A549 (cell line): Measurements from ENCODE around the gene TRAM2. TPM values are rescaled to one million over a fixed set of nuclear protein-coding genes. Genes with fewer than 3 reads are reported as not detected.

Source experiments
- ATAC-seq, 2 experiments: fragments of 200-7000 bp in 1 of 2; fragments of >200 bp in 1 of 2; cut with Nextera tagmentation in 1 of 2; cut with Tn5 transposase in 1 of 2; 3 replicates each; pipeline versions ENCODE4 v1.8.0 to v1.9.1; 2018 to 2020; ENCODE audit warnings: mild to moderate bottlenecking in 1 of 2, moderate library complexity in 1 of 2
- CTCF ChIA-PET: fragments of 300-600 bp; sonication (Branson Sonifier 250); formaldehyde crosslinking; extraction: SDS; loops from one replicate; lab custom pipeline; 2021; ENCODE audit warnings: antibody characterized with exemption, inconsistent platforms; lab: Yijun Ruan, JAX
- POLR2A ChIA-PET: fragments of 350-600 bp; formaldehyde crosslinking; extraction: SDS; loops from one replicate; lab custom pipeline; 2021; ENCODE audit warnings: antibody characterized with exemption, inconsistent platforms; lab: Yijun Ruan, JAX
- DNase-seq, 2 experiments: peaks; one replicate each; pipeline versions ENCODE4 v3.0.0 to v3.0.0-alpha.2; 2011 to 2016; ENCODE audit warnings: low read depth in 1 of 2, low spot score in 1 of 2
- FAIRE-seq: peaks from 2 replicates; lab custom pipeline; 2011; peaks lifted over from hg19 to GRCh38; lab: Jason Lieb, UNC
- H3K27ac ChIP-seq, 2 experiments: fragments of >200 bp; sonication (Bioruptor Twin); formaldehyde crosslinking; 3 replicates each; pipeline ENCODE4 v1.5.1; 2016 to 2017
- H3K4me1 ChIP-seq: fragments of >200 bp; sonication (Bioruptor Twin); formaldehyde crosslinking; 3 replicates; pipeline ENCODE4 v1.6.1; 2016
- H3K4me2 ChIP-seq: fragments of >200 bp; sonication (Bioruptor Twin); formaldehyde crosslinking; 3 replicates; pipeline ENCODE4 v1.6.1; 2016
- H3K4me3 ChIP-seq: fragments of >200 bp; sonication (Bioruptor Twin); formaldehyde crosslinking; 3 replicates; pipeline ENCODE4 v1.5.1; 2016
- H3K9me3 ChIP-seq: fragments of >200 bp; sonication (Bioruptor Twin); formaldehyde crosslinking; 3 replicates; pipeline ENCODE4 v1.6.1; 2016
- CEBPB ChIP-seq, 2 experiments: fragments of >200 bp in 1 of 2; sonication (Bioruptor Twin) in 1 of 2; formaldehyde crosslinking in 1 of 2; IDR thresholded peaks; 2 replicates each; pipeline ENCODE4 v1.6.1; 2012 to 2016
- CHD4 ChIP-seq: fragments of 200-600 bp; sonication (generic); IDR thresholded peaks from 2 replicates; pipeline ENCODE4 v1.6.1; 2016; ENCODE audit warnings: antibody characterized with exemption, mild to moderate bottlenecking, borderline replicate concordance
- ESRRA ChIP-seq: fragments of 150-350 bp; IDR thresholded peaks from 2 replicates; pipeline ENCODE4 v1.6.1; 2014; ENCODE audit warnings: mild to moderate bottlenecking, low read length, borderline replicate concordance
- FOSB ChIP-seq: fragments of 250-450 bp; sonication (Bioruptor Pico); IDR thresholded peaks from 2 replicates; pipeline ENCODE4 v1.5.0; 2020; ENCODE audit warnings: mild to moderate bottlenecking, moderate library complexity
- FOSL2 ChIP-seq, 2 experiments: fragments of 450-650 bp in 1 of 2; fragments of >200 bp in 1 of 2; sonication (Bioruptor Twin) in 1 of 2; formaldehyde crosslinking; IDR thresholded peaks; 2 replicates each; pipeline versions ENCODE4 v1.5.0 to v1.6.1; 2016 to 2020; ENCODE audit warnings: mild to moderate bottlenecking in 1 of 2, moderate library complexity in 1 of 2
- FOXS1 ChIP-seq: fragments of 250-450 bp; sonication (Bioruptor Pico); IDR thresholded peaks from 2 replicates; pipeline ENCODE4 v1.5.0; 2020; ENCODE audit warnings: mild to moderate bottlenecking, moderate library complexity
- HOXA7 ChIP-seq: fragments of 250-450 bp; sonication (Bioruptor Pico); IDR thresholded peaks from 2 replicates; pipeline ENCODE4 v1.5.0; 2020; ENCODE audit warnings: mild to moderate bottlenecking, moderate library complexity
- HOXB13 ChIP-seq: fragments of 250-450 bp; sonication (Bioruptor Pico); IDR thresholded peaks from 2 replicates; pipeline ENCODE4 v1.5.0; 2020; ENCODE audit warnings: low read depth, mild to moderate bottlenecking, moderate library complexity
- JUN ChIP-seq, 2 experiments: fragments of >200 bp; sonication (Bioruptor Twin); formaldehyde crosslinking; IDR thresholded peaks; 2 replicates in 1 of 2; 3 replicates in 1 of 2; pipeline ENCODE4 v1.6.1; 2016 to 2017
- JUNB ChIP-seq: fragments of >200 bp; sonication (Bioruptor Twin); formaldehyde crosslinking; IDR thresholded peaks from 2 replicates; pipeline ENCODE4 v1.6.1; 2016
- KDM1A ChIP-seq: fragments of 200-600 bp; sonication (generic); IDR thresholded peaks from 2 replicates; pipeline ENCODE4 v1.6.1; 2016; ENCODE audit warnings: low read depth, mild to moderate bottlenecking
- NFE2L2 ChIP-seq: fragments of 150-350 bp; conservative IDR thresholded peaks from 2 replicates; pipeline ENCODE4 v1.6.1; 2014; ENCODE audit warnings: low read length
- NPAS2 ChIP-seq: fragments of 250-450 bp; sonication (Bioruptor Pico); IDR thresholded peaks from 2 replicates; pipeline ENCODE4 v1.8.0; 2022; ENCODE audit warnings: mild to moderate bottlenecking, moderate library complexity, borderline replicate concordance
- PHF8 ChIP-seq: fragments of 200-600 bp; sonication (generic); IDR thresholded peaks from 2 replicates; pipeline ENCODE4 v1.6.1; 2016; ENCODE audit warnings: low read depth, mild to moderate bottlenecking, antibody characterized with exemption, moderate library complexity, borderline replicate concordance
- RNF2 ChIP-seq: fragments of 200-600 bp; sonication (generic); IDR thresholded peaks from 2 replicates; pipeline ENCODE4 v1.6.1; 2016; ENCODE audit warnings: low read depth, mild to moderate bottlenecking, antibody characterized with exemption, moderate library complexity, borderline replicate concordance
- TP53 ChIP-seq: fragments of 250-450 bp; sonication (Bioruptor Pico); IDR thresholded peaks from 2 replicates; pipeline ENCODE4 v1.5.0; 2021; ENCODE audit warnings: mild to moderate bottlenecking, moderate library complexity
- ZC3H11A ChIP-seq: fragments of 450-650 bp; IDR thresholded peaks from 2 replicates; pipeline ENCODE4 v1.6.1; 2014; ENCODE audit warnings: antibody characterized with exemption, mild to moderate bottlenecking
- WGBS: methylation state at CpG from one replicate; pipeline ENCODE4 v1.1.6; 2017; ENCODE audit errors: missing lambda C conversion rate; 5-methylcytosine and 5-hydroxymethylcytosine counted together
- polyA plus RNA-seq, 4 experiments: library from polyadenylated mRNA; depleted of rRNA in 3 of 4; stranded (reverse); fragments of >200 nt; fragmentation: RNase III in 1 of 4; extraction: RNeasy Plus Mini Kit Qiagen cat#74134 plus additional on column Dnase treatment in 1 of 4; gene quantifications; 2 replicates in 3 of 4; 3 replicates in 1 of 4; pipeline ENCODE4 v1.2.3, GENCODE V29; 2011 to 2017
- TF ChIP-seq, protein P1 (sequence below): IDR thresholded peaks from 2 replicates; pipeline ENCODE4 v1.6.1; 2012; ENCODE audit warnings: low read depth, borderline replicate concordance
- TF ChIP-seq, protein P2 (sequence below): fragments of 200-600 bp; sonication (generic); IDR thresholded peaks from 2 replicates; pipeline ENCODE4 v1.6.1; 2016; ENCODE audit warnings: antibody characterized with exemption, mild to moderate bottlenecking, moderate library complexity
- TF ChIP-seq, protein P3 (sequence below): fragments of 250-450 bp; sonication (Bioruptor Pico); IDR thresholded peaks from 2 replicates; pipeline ENCODE4 v1.5.0; 2021; ENCODE audit warnings: mild to moderate bottlenecking, moderate library complexity, borderline replicate concordance
- TF ChIP-seq, protein P4 (sequence below): fragments of >200 bp; sonication (Bioruptor Twin); formaldehyde crosslinking; IDR thresholded peaks from 3 replicates; pipeline ENCODE4 v1.6.1; 2016

The TRAM2 gene
- polyA plus RNA-seq, 2 of the 4 experiments (the other 2 are of a cell fraction): 16.4 to 25.4 TPM

DNA sequence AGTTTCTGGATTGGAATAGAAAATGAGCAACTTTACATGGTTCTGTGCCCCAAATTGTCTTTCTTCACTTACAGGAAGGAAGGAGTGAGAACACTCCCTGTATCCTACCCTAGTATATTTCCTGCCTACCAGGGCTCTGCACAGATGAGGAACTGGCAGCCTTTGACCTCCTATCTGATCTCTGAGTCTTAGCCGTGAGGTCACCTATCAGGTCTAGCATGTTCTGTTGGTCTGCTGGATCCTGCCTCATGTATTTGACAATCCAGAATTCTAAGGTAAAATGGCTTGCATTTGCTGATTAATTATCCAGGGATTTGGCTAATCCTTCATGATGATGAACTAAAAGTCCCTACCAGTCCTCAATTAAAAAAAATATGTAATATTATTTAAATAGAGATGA, 35.0 kb upstream of the TRAM2 start:
- no peak for FAIRE-seq
- no peaks in the 10 kb centered on the region; the same call in 2 of the 3 replicates for H3K9me3 ChIP-seq
- ChIA-PET POLR2A (interaction anchor here (0.7 kb wide), 1 partner anchor 192 kb away, joined by 3 read pairs; the partner anchor contains the start of gene EFHC1), CTCF (no interaction called here)
- ATAC-seq: no peak
- H3K4me2 ChIP-seq: no peak overlapping the region
- H3K4me1 ChIP-seq: 0 out of 3 replicates have a peak, but pooled peaks cover 6% of the 10 kb centered on the region
- WGBS: 92% methylated on average over 1 of the region's 1 CpG
- DNase-seq: no peak
- no peak overlapping the region for H3K4me3 ChIP-seq
- no peak overlapping the region for H3K27ac ChIP-seq
- TF ChIP-seq CHD4: no peak
- TF ChIP-seq JUNB: no peak
- no peak for TF ChIP-seq ESRRA
- no peak for TF ChIP-seq HOXA7
- no peak for TF ChIP-seq FOXS1 (CRISPR knock-in tag)
- no peak for TF ChIP-seq TP53 (CRISPR knock-in tag)
- TF ChIP-seq RNF2: no peak
- TF ChIP-seq, protein P1, sequence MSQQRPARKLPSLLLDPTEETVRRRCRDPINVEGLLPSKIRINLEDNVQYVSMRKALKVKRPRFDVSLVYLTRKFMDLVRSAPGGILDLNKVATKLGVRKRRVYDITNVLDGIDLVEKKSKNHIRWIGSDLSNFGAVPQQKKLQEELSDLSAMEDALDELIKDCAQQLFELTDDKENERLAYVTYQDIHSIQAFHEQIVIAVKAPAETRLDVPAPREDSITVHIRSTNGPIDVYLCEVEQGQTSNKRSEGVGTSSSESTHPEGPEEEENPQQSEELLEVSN: no peak
- TF ChIP-seq HOXB13 (CRISPR knock-in tag): no peak
- no peak for TF ChIP-seq ZC3H11A
- TF ChIP-seq, protein P2, sequence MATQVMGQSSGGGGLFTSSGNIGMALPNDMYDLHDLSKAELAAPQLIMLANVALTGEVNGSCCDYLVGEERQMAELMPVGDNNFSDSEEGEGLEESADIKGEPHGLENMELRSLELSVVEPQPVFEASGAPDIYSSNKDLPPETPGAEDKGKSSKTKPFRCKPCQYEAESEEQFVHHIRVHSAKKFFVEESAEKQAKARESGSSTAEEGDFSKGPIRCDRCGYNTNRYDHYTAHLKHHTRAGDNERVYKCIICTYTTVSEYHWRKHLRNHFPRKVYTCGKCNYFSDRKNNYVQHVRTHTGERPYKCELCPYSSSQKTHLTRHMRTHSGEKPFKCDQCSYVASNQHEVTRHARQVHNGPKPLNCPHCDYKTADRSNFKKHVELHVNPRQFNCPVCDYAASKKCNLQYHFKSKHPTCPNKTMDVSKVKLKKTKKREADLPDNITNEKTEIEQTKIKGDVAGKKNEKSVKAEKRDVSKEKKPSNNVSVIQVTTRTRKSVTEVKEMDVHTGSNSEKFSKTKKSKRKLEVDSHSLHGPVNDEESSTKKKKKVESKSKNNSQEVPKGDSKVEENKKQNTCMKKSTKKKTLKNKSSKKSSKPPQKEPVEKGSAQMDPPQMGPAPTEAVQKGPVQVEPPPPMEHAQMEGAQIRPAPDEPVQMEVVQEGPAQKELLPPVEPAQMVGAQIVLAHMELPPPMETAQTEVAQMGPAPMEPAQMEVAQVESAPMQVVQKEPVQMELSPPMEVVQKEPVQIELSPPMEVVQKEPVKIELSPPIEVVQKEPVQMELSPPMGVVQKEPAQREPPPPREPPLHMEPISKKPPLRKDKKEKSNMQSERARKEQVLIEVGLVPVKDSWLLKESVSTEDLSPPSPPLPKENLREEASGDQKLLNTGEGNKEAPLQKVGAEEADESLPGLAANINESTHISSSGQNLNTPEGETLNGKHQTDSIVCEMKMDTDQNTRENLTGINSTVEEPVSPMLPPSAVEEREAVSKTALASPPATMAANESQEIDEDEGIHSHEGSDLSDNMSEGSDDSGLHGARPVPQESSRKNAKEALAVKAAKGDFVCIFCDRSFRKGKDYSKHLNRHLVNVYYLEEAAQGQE: no peak
- TF ChIP-seq FOSL2 (IDR thresholded peaks at IDR 0.05): no peak
- no peak for TF ChIP-seq FOSL2 (CRISPR knock-in tag; IDR thresholded peaks at IDR 0.05)
- no peak for TF ChIP-seq NPAS2
- TF ChIP-seq, protein P3, sequence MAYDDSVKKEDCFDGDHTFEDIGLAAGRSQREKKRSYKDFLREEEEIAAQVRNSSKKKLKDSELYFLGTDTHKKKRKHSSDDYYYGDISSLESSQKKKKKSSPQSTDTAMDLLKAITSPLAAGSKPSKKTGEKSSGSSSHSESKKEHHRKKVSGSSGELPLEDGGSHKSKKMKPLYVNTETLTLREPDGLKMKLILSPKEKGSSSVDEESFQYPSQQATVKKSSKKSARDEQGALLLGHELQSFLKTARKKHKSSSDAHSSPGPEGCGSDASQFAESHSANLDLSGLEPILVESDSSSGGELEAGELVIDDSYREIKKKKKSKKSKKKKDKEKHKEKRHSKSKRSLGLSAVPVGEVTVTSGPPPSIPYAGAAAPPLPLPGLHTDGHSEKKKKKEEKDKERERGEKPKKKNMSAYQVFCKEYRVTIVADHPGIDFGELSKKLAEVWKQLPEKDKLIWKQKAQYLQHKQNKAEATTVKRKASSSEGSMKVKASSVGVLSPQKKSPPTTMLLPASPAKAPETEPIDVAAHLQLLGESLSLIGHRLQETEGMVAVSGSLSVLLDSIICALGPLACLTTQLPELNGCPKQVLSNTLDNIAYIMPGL (CRISPR knock-in tag): no peak
- TF ChIP-seq, all 56 proteins: peak for 0

DNA sequence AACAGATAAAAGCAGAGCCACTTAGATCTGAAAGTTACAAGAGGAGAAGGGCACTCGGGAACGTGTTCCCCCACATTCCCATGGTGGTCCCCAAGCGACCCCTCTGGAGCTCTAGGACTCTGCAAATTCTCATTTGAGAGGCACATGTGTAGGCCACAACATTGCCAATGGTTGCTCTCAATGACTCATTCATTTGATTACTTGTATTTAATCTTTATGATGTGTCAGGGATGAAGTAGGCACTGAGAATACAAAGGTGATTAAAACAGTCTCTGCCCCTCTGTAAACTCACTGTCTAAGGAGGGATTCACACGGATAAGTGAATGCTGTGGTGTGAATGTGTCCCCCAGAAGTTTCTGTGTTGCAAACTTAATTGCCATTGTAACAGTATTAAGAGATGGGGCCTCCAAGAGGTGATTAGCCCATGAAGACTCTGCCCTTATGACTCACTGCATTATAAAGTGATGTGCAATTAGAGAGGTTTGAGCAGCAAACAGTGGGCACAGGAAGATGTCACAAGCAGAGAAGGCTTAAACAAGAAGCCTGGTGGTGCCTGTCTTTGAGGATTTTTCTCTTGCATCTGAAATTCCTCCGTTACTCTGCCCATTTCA, 34.0 kb upstream of the TRAM2 start:
- TF ChIP-seq, protein P1: no peak
- TF ChIP-seq, protein P4, sequence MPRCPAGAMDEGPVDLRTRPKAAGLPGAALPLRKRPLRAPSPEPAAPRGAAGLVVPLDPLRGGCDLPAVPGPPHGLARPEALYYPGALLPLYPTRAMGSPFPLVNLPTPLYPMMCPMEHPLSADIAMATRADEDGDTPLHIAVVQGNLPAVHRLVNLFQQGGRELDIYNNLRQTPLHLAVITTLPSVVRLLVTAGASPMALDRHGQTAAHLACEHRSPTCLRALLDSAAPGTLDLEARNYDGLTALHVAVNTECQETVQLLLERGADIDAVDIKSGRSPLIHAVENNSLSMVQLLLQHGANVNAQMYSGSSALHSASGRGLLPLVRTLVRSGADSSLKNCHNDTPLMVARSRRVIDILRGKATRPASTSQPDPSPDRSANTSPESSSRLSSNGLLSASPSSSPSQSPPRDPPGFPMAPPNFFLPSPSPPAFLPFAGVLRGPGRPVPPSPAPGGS: no peak
- TF ChIP-seq KDM1A (no peak), PHF8 (no peak), CHD4 (no peak), FOSB (CRISPR knock-in tag) (no peak), CEBPB (IDR thresholded peaks at IDR 0.05) (no peak), NFE2L2 (no peak), JUN (IDR thresholded peaks at IDR 0.05) (no peak)
- TF ChIP-seq, protein P3 (CRISPR knock-in tag): no peak
- POLR2A ChIA-PET: no interaction called here
- no peak for FAIRE-seq
- CTCF ChIA-PET: no interaction called here
- no peaks in the 10 kb centered on the region; the same call in 2 of the 3 replicates for H3K9me3 ChIP-seq
- no peak overlapping the region for H3K4me3 ChIP-seq
- 65% methylated on average over 5 of the region's 5 CpGs for WGBS
- no peak overlapping the region for H3K27ac ChIP-seq
- no peak overlapping the region for H3K4me2 ChIP-seq
- H3K4me1 ChIP-seq: 0 out of 3 replicates have a peak, but pooled peaks cover 6% of the 10 kb centered on the region
- no peak for ATAC-seq
- no peak for DNase-seq
